Right lung (tissue), 5 donors: ENCODE data around the gene ADNP2. TPM values are rescaled to one million over a fixed set of nuclear protein-coding genes. Genes with fewer than 3 reads are reported as not detected.

Experiments used
- DNase-seq, 2 donors: peaks; one replicate each; pipeline ENCODE4 v3.0.0-alpha.2; 2013
- polyA plus RNA-seq, 5 donors: library from polyadenylated mRNA; unstranded; fragments of 120-200 nt; gene quantifications; one replicate each; pipeline versions ENCODE4 v1.2.1 to v1.2.3, GENCODE V29; 2013; ENCODE audit warnings: inconsistent platforms in 1 of 5, low replicate concordance in 1 of 5; ENCODE audit not compliant: insufficient read length in 5 of 5, insufficient read depth in 1 of 5

Gene ADNP2
- polyA plus RNA-seq, 5 donors: 17.4 to 20.6 (median 18.3) TPM

- DNase-seq: no peak
Measured at GRCh38 chr18:80103231-80103630, 5.8 kb upstream of the ADNP2 start.

- no peak for DNase-seq
Measured at GRCh38 chr18:80104364-80104779, 4.7 kb upstream of the ADNP2 start.

GRCh38 chr18:80105369-80106167 lies 3.5 kb upstream of the ADNP2 start:
- no peak for DNase-seq

- DNase-seq: no peak
Measured at GRCh38 chr18:80106482-80107051, 2.5 kb upstream of the ADNP2 start.

GRCh38 chr18:80107426-80107825 lies 1.6 kb upstream of the ADNP2 start:
- no peak for DNase-seq

- no peak for DNase-seq
Measured at GRCh38 chr18:80108121-80108536, 933 bp upstream of the ADNP2 start.

GRCh38 chr18:80109676-80110078 lies 615 bp downstream of the ADNP2 start:
- DNase-seq: peak in 1 of 2 donors; percentile 29

GRCh38 chr18:80112624-80113248 lies 3.7 kb downstream of the ADNP2 start:
- no peak for DNase-seq

- DNase-seq: no peak
Measured at GRCh38 chr18:80115035-80115434, 6.0 kb downstream of the ADNP2 start.

GRCh38 chr18:80119111-80119510 lies 10.0 kb downstream of the ADNP2 start:
- no peak for DNase-seq

GRCh38 chr18:80120932-80121331 lies 11.9 kb downstream of the ADNP2 start:
- no peak for DNase-seq

- no peak for DNase-seq
Measured at GRCh38 chr18:80124131-80124530, 15.1 kb downstream of the ADNP2 start.

GRCh38 chr18:80126797-80127196 lies 17.7 kb downstream of the ADNP2 start:
- DNase-seq: no peak

- DNase-seq: no peak
Measured at GRCh38 chr18:80127635-80128034, 18.6 kb downstream of the ADNP2 start.

- no peak for DNase-seq
Measured at GRCh38 chr18:80129672-80130367, 20.8 kb downstream of the ADNP2 start.

- no peak for DNase-seq
Measured at GRCh38 chr18:80130555-80130954, 21.5 kb downstream of the ADNP2 start.

- DNase-seq: no peak
Measured at GRCh38 chr18:80132180-80132812, 23.2 kb downstream of the ADNP2 start.

GRCh38 chr18:80133124-80133523 lies 24.1 kb downstream of the ADNP2 start:
- no peak for DNase-seq

GRCh38 chr18:80135136-80135535 lies 26.1 kb downstream of the ADNP2 start:
- DNase-seq: no peak

- DNase-seq: no peak
Measured at GRCh38 chr18:80136679-80137078, 27.6 kb downstream of the ADNP2 start.

- DNase-seq: no peak
Measured at GRCh38 chr18:80137137-80137536, 28.1 kb downstream of the ADNP2 start.

- no peak for DNase-seq
Measured at GRCh38 chr18:80137976-80138375, 28.9 kb downstream of the ADNP2 start.
